Smooth muscle cell (in vitro differentiated cells): ENCODE measurements around the gene ANGEL2. TPM values are rescaled to one million over a fixed set of nuclear protein-coding genes. Genes with fewer than 3 reads are reported as not detected.
"Not testable (repeated sequence)": the region's sequence is repeated elsewhere in the genome, so short reads cannot be mapped to it uniquely, and the experiment has no call there.

ENCODE experiments used
- DNase-seq: peaks from one replicate; lab custom pipeline; 2025; ENCODE audit not compliant: unreplicated experiment; lab: John Stamatoyannopoulos, UW
- H2AFZ ChIP-seq: fragments of 200-600 bp; sonication (generic); 2 replicates; pipeline ENCODE4 v1.6.0; 2016; ENCODE audit warnings: antibody characterized with exemption, low read depth, mild to moderate bottlenecking
- H3F3A ChIP-seq: fragments of 200-600 bp; sonication (generic); 2 replicates; pipeline ENCODE4 v1.6.0; 2017; ENCODE audit warnings: antibody characterized with exemption, low read depth
- H3K27ac ChIP-seq: fragments of 200-600 bp; sonication (generic); 2 replicates; pipeline ENCODE4 v1.5.1; 2016; ENCODE audit warnings: low read depth, mild to moderate bottlenecking
- H3K27me3 ChIP-seq: fragments of 200-600 bp; sonication (generic); 2 replicates; pipeline ENCODE4 v1.6.1; 2016; ENCODE audit warnings: low read depth, mild to moderate bottlenecking
- H3K36me3 ChIP-seq: fragments of 200-600 bp; sonication (generic); 2 replicates; pipeline ENCODE4 v1.5.1; 2016; ENCODE audit warnings: low read depth
- H3K4me1 ChIP-seq: fragments of 200-600 bp; sonication (generic); 2 replicates; pipeline ENCODE4 v1.5.1; 2016; ENCODE audit warnings: low read depth
- H3K4me2 ChIP-seq: fragments of 200-600 bp; sonication (generic); 2 replicates; pipeline ENCODE4 v1.6.0; 2016; ENCODE audit warnings: mild to moderate bottlenecking
- H3K4me3 ChIP-seq: fragments of 200-600 bp; sonication (generic); 2 replicates; pipeline ENCODE4 v1.5.1; 2016; ENCODE audit warnings: mild to moderate bottlenecking
- H3K79me2 ChIP-seq: fragments of 200-600 bp; sonication (generic); 2 replicates; pipeline ENCODE4 v1.6.0; 2016; ENCODE audit warnings: low read depth, mild to moderate bottlenecking
- H3K9ac ChIP-seq: fragments of 200-600 bp; sonication (generic); 2 replicates; pipeline ENCODE4 v1.6.0; 2016; ENCODE audit warnings: low read depth
- H3K9me3 ChIP-seq: fragments of 200-600 bp; sonication (generic); replicated peaks from 2 replicates; pipeline ENCODE4 v1.5.1; 2016; ENCODE audit warnings: low read depth
- H4K20me1 ChIP-seq: fragments of 200-600 bp; sonication (generic); 2 replicates; pipeline ENCODE4 v1.6.0; 2016; ENCODE audit warnings: low read depth
- WGBS: methylation state at CpG from one replicate; pipeline ENCODE4 v1.1.7; 2016; ENCODE audit warnings: low lambda C conversion rate; 5-methylcytosine and 5-hydroxymethylcytosine counted together
- polyA plus RNA-seq: library from polyadenylated mRNA; unstranded; fragments of >200 nt; fragmentation: Nextera tagmentation; extraction: Ambion mirVana; gene quantifications from 2 replicates; pipeline ENCODE4 v1.2.1, GENCODE V29; 2016
- total RNA-seq: library from RNA; depleted of rRNA; stranded (reverse); fragments of >200 nt; gene quantifications from 2 replicates; pipeline ENCODE4 v1.2.3, GENCODE V29; 2014
- TF ChIP-seq, protein P1 (sequence below): fragments of 200-600 bp; sonication (generic); IDR thresholded peaks from 2 replicates; pipeline ENCODE4 v1.5.1; 2017; ENCODE audit warnings: borderline replicate concordance, mild to moderate bottlenecking, antibody characterized with exemption; ENCODE audit not compliant: insufficient read depth, poor library complexity, severe bottlenecking

Gene ANGEL2
- total and polyA plus RNA-seq, 2 experiments from 2014 or later = 13.1 to 29.7 TPM

DNA sequence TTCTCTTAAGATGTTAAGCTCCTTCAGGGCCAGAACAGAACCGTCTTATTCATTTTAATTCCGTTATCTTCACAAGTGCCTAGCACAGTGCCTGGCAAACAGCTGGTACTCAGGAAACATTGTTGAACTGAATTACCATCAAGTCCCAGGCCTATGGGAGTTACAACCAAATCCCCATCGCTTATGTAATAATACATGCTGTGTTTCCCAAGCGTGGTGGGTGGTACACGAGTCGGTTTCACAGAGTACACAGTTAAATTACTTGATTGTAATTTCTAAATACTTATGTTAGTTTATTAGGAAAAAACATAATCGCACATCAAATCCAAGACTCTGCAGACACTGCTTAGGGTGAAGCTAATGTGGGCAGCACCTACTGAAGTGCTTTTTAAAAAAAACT lies 1.0 kb downstream of the ANGEL2 start:
- Histone ChIP-seq H3K36me3 (no peaks in the 10 kb centered on the region), H3F3A (no peaks in the 10 kb centered on the region), H3K9me3 (no peaks in the 10 kb centered on the region), H3K4me3 (peak overlapping the region; percentile 67), H3K9ac (peak overlapping the region; percentile 36), H3K4me1 (peaks cover 10% of the 10 kb centered on the region), H4K20me1 (no peaks in the 10 kb centered on the region), H3K27ac (peak overlapping the region; percentile 67), H2AFZ (peak overlapping the region; percentile 75), H3K79me2 (peaks cover 44% of the 10 kb centered on the region), H3K27me3 (no peaks in the 10 kb centered on the region), H3K4me2 (peak overlapping the region; percentile 89)
- TF ChIP-seq, protein P1, sequence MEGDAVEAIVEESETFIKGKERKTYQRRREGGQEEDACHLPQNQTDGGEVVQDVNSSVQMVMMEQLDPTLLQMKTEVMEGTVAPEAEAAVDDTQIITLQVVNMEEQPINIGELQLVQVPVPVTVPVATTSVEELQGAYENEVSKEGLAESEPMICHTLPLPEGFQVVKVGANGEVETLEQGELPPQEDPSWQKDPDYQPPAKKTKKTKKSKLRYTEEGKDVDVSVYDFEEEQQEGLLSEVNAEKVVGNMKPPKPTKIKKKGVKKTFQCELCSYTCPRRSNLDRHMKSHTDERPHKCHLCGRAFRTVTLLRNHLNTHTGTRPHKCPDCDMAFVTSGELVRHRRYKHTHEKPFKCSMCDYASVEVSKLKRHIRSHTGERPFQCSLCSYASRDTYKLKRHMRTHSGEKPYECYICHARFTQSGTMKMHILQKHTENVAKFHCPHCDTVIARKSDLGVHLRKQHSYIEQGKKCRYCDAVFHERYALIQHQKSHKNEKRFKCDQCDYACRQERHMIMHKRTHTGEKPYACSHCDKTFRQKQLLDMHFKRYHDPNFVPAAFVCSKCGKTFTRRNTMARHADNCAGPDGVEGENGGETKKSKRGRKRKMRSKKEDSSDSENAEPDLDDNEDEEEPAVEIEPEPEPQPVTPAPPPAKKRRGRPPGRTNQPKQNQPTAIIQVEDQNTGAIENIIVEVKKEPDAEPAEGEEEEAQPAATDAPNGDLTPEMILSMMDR = no peak
- no peak for DNase-seq
- WGBS = 27% methylated on average over 7 of the region's 7 CpGs

DNA sequence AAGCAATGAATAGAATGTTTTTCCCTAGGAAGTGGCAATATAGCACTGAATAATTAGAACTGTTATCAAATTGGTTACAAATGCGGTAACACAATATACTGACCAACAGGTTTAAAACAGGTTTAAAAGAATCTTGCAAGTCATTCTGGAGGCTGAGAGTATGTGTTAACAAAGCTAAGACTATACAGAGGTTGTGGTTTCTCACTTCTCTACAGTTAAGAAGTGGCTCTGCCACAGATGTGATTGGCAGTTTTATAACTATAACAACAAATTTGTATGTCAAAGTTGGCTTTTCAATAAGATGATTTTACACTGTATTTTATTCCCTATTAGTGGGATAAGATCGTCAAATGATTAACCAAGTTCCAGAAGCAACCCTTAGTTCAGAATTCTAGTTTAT lies 7.1 kb downstream of the ANGEL2 start:
- Histone ChIP-seq H3K4me1 (no peaks in the 10 kb centered on the region), H2AFZ (no peak overlapping the region), H3K4me2 (no peak overlapping the region), H3K9me3 (no peaks in the 10 kb centered on the region), H3K4me3 (no peak overlapping the region), H4K20me1 (no peaks in the 10 kb centered on the region), H3K9ac (no peak overlapping the region), H3K27ac (no peak overlapping the region), H3K36me3 (peaks cover 5% of the 10 kb centered on the region), H3K27me3 (no peaks in the 10 kb centered on the region), H3F3A (peaks cover under 1% of the 10 kb centered on the region), H3K79me2 (peaks cover 40% of the 10 kb centered on the region)
- WGBS = 92% methylated on average over 2 of the region's 2 CpGs
- TF ChIP-seq, protein P1 = no peak
- no peak for DNase-seq

DNA sequence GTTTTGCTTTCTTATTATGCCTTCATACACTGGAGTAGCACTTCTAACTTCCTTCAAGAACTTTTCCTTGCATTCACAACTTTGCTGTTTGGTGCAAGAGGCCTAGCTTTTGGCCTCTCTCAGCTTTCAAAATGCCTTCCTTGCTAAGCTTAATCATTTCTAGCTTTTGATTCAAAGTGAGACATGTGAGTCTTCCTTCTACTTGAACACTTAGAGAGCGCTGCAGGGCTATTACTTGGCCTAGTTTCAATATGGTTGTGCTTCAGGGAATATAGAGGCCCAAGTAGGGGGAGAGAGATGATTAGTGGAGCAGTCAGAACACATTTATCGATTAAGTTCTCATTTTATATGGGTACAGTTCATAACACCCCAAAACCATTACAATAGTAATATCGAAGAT lies 12.4 kb downstream of the ANGEL2 start:
- Histone ChIP-seq H3K4me2 (peak overlapping the region; percentile 53), H3K9ac (no peak overlapping the region), H3F3A (peaks cover 6% of the 10 kb centered on the region), H4K20me1 (no peaks in the 10 kb centered on the region), H3K79me2 (no peaks in the 10 kb centered on the region), H3K9me3 (no peaks in the 10 kb centered on the region), H3K27ac (peak overlapping the region; percentile 47), H2AFZ (no peak overlapping the region), H3K4me1 (no peaks in the 10 kb centered on the region), H3K36me3 (peaks cover 5% of the 10 kb centered on the region), H3K27me3 (no peaks in the 10 kb centered on the region), H3K4me3 (no peak overlapping the region)
- TF ChIP-seq, protein P1 = no peak
- 91% methylated on average over 3 of the region's 3 CpGs for WGBS
- DNase-seq = no peak

DNA sequence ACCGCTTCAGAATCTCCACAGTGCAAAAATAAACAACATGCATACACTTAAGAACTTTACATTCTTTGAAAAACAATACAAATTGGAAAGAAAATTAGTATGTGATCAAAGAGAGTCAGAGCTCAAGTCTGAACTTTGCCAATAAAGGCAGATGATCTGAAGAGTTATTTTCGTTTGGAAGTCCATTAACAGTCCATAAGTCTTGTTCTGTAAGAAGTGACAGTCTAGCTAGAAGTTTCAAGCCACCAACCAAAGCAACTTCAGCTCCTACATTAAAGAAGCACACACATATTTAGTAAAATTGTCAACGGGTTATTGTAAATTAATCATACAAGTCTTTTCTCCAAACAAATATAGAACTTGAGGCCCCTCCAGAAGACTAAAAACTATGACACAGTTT lies 20.7 kb downstream of the ANGEL2 start:
- Histone ChIP-seq H3F3A (no peaks in the 10 kb centered on the region), H3K9ac (no peak overlapping the region), H3K27me3 (no peaks in the 10 kb centered on the region), H3K4me2 (no peak overlapping the region), H3K79me2 (peaks cover 4% of the 10 kb centered on the region), H3K27ac (no peak overlapping the region), H3K4me3 (no peak overlapping the region), H2AFZ (no peak overlapping the region), H3K4me1 (no peaks in the 10 kb centered on the region), H4K20me1 (no peaks in the 10 kb centered on the region), H3K9me3 (no peaks in the 10 kb centered on the region), H3K36me3 (peaks cover 2% of the 10 kb centered on the region)
- TF ChIP-seq, protein P1 = no peak
- WGBS = 89% methylated on average over 3 of the region's 3 CpGs
- no peak for DNase-seq

DNA sequence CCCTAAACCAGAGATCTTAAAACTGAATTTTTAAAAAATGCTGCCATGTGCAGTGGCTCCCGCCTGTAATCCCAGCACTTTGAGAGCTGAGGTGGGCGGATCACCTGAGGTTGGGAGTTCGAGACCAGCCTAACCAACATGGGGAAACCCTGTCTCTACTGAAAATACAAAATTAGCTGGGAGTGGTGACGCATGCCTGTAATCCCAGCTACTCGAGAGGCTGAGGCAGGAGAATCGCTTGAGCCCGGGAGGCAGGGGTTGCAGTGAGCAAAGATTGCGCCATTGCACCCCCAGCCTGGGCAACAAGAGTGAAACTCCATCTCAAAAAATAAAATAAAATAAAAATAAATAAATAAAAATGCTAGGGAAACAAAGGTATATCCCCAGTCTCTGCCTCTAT lies 21.7 kb downstream of the ANGEL2 start:
- H3K9ac ChIP-seq, H3K79me2 ChIP-seq, H2AFZ ChIP-seq, H4K20me1 ChIP-seq, DNase-seq, H3F3A ChIP-seq, H3K4me1 ChIP-seq, H3K4me3 ChIP-seq, H3K4me2 ChIP-seq, H3K27ac ChIP-seq, H3K36me3 ChIP-seq, H3K9me3 ChIP-seq, H3K27me3 ChIP-seq: not testable (repeated sequence)
- WGBS = 96% methylated on average over 8 of the region's 8 CpGs
